Left lung (tissue), 10 donors: ENCODE measurements around the gene MGAT4B. TPM values are rescaled to one million over a fixed set of nuclear protein-coding genes. Genes with fewer than 3 reads are reported as not detected.

Source experiments
- ATAC-seq: fragments of 200-7000 bp; cut with Tn5 transposase; one replicate; pipeline ENCODE4 v1.9.1; 2020; ENCODE audit warnings: moderate library complexity
- DNase-seq, 4 donors: peaks; one replicate each; pipeline ENCODE4 v3.0.0-alpha.2; 2013 to 2020
- H3K27ac ChIP-seq, 2 donors: fragments of 200-600 bp; sonication (generic) in 1 of 2; one replicate each; pipeline versions ENCODE4 v1.5.0 to v1.8.0; 2020 to 2021
- H3K27me3 ChIP-seq, 2 donors: fragments of 200-600 bp; sonication (generic) in 1 of 2; one replicate each; pipeline versions ENCODE4 v1.5.0 to v1.8.0; 2020 to 2021
- H3K36me3 ChIP-seq, 2 donors: fragments of 200-600 bp; sonication (generic) in 1 of 2; one replicate each; pipeline versions ENCODE4 v1.5.0 to v1.8.0; 2020 to 2021
- H3K4me1 ChIP-seq, 2 donors: fragments of 200-600 bp; one replicate each; pipeline ENCODE4 v1.8.0; 2021
- H3K4me3 ChIP-seq, 2 donors: fragments of 200-600 bp; sonication (generic) in 1 of 2; one replicate each; pipeline versions ENCODE4 v1.5.0 to v1.8.0; 2020 to 2021; ENCODE audit warnings: mild to moderate bottlenecking in 1 of 2
- H3K9me3 ChIP-seq, 2 donors: fragments of 200-600 bp; sonication (generic) in 1 of 2; one replicate each; pipeline versions ENCODE4 v1.5.0 to v1.8.0; 2020 to 2021
- intact Hi-C, 2 donors: fragments of 100-400 bp; cut with DNase I; formaldehyde crosslinking; loops; one replicate each; pipeline versions ENCODE4 v1.11.2 to v1.14.2; 2022
- polyA plus RNA-seq, 6 donors: library from polyadenylated mRNA; unstranded; fragments of 120-200 nt; gene quantifications; one replicate each; pipeline ENCODE4 v1.2.1, GENCODE V29; 2013; ENCODE audit not compliant: insufficient read length in 6 of 6
- total RNA-seq, 2 donors: library from RNA; stranded (reverse); fragmentation: NEBNext Ultra II Directional; extraction: Animal tissue kit (Norgen Biotek cat#: 25700); gene quantifications; one replicate each; pipeline ENCODE4 v1.2.1, GENCODE V29; 2021
- TF ChIP-seq, protein P1 (sequence below), 2 donors: fragments of 200-600 bp; sonication (generic) in 1 of 2; IDR thresholded peaks; one replicate each; pipeline versions ENCODE4 v1.5.0 to v1.8.0; 2021; ENCODE audit warnings: antibody characterized with exemption in 2 of 2
- donor health status: DM: no; HTN: yes; CAD: no.
- donor health status: DM: no; HTN: no; CAD: no.

The MGAT4B gene
- total and polyA plus RNA-seq, 8 donors = 90.5 to 191 (median 108) TPM

DNA sequence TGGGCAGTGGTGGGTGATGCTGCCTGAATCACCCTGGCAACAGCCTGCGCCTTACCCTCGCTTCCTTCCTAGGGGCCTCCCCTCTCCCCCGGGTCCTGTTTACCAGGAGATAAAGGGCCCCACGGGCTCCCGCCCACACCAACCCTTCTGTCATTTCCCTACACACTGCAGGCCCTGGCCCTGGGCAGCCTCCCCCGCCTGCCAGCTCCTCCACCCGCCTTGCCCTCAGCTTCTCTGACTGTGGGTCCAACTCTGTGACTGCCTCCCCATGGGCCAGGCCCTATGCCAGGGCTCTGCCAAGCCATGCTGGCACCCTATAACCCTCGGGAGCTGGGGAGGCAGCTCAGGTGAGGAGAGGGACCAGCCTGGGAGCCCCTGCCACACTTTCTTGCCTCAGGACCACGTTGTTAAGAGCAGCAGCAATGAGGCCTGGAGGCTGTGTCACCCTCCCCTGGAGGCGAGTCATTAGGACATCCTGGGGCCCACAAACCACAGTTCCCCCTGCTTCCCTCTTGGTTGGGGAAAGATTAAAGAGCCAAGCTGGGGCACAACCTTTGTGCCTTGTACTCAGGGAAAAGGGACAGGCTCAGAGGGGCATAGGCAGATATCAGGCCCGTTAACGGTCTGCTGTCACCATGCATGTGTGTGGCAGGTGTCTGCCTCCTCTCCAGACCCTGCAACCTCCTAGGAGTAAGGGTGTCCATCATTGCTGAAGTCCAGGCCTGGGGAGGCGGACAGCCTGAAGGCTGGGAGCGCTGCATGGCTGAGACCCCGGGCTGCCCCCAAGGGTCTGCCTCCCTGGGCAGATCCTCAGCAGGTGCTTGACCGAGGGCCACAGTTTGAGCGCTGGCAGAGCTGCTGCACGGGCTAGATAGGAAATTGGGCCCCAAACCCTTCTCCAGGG is 2.8 kb downstream of the MGAT4B start:
- peaks cover 9 to 61% of the 10 kb centered on the region in 2 donors for H3K4me1 ChIP-seq
- peak in 1 of 4 donors; percentile 78 for DNase-seq
- ATAC-seq = no peak

DNA sequence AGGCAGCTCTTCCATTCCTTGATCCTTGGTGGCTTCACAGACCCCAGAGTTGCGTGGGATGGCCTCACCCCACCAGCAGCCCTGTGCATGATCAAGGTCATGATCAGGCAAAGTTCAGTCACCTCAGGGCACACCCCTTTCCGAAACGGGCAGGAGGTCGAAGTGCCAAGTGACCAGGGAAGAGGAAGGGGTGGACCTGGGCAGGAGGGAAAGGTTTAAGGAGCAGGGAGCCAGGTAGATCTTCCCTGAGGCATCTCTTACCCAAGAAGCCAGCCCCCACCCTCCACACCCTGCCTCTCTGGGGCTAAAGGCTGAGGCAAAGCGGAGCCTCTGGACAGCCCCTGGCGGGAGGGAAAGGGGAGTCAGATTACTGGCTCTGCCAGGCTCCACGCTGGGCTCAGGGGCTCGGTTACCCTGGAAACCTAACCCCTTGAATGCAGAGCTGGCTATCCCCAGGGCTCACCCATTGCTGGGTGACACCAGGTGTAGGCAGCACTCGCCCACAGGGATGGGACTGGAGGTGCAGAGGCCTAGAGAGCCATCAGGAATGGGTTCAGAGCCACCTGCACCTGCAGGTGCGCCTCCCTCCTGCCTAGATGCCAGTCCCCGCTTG is 3.6 kb downstream of the MGAT4B start:
- intact Hi-C loops = no loop called here
- ATAC-seq (no peak), DNase-seq (peak in 1 of 4 donors; percentile 50)
- peaks cover 0 to 35% of the 10 kb centered on the region in 2 donors for H3K36me3 ChIP-seq
- no peaks in the 10 kb centered on the region for H3K27me3 ChIP-seq
- peaks cover 9 to 54% of the 10 kb centered on the region in 2 donors for H3K4me1 ChIP-seq
- TF ChIP-seq, protein P1, sequence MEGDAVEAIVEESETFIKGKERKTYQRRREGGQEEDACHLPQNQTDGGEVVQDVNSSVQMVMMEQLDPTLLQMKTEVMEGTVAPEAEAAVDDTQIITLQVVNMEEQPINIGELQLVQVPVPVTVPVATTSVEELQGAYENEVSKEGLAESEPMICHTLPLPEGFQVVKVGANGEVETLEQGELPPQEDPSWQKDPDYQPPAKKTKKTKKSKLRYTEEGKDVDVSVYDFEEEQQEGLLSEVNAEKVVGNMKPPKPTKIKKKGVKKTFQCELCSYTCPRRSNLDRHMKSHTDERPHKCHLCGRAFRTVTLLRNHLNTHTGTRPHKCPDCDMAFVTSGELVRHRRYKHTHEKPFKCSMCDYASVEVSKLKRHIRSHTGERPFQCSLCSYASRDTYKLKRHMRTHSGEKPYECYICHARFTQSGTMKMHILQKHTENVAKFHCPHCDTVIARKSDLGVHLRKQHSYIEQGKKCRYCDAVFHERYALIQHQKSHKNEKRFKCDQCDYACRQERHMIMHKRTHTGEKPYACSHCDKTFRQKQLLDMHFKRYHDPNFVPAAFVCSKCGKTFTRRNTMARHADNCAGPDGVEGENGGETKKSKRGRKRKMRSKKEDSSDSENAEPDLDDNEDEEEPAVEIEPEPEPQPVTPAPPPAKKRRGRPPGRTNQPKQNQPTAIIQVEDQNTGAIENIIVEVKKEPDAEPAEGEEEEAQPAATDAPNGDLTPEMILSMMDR (IDR thresholded peaks at IDR 0.05) = no peak
- H3K27ac ChIP-seq = peak overlapping the region in 1 of 2 donors; percentile 70
- H3K4me3 ChIP-seq = no peak overlapping the region
- no peaks in the 10 kb centered on the region for H3K9me3 ChIP-seq

More for the DNA sequence above, 2.8 kb downstream of the MGAT4B start:
- Histone ChIP-seq H3K9me3 (no peaks in the 10 kb centered on the region), H3K4me3 (peak overlapping the region in 1 of 2 donors; percentile 7), H3K27me3 (no peaks in the 10 kb centered on the region), H3K36me3 (peaks cover 0 to 26% of the 10 kb centered on the region in 2 donors), H3K27ac (peak overlapping the region in 1 of 2 donors; percentile 70)
- TF ChIP-seq, protein P1 (IDR thresholded peaks at IDR 0.05) = no peak
- intact Hi-C loops = no loop called here

DNA sequence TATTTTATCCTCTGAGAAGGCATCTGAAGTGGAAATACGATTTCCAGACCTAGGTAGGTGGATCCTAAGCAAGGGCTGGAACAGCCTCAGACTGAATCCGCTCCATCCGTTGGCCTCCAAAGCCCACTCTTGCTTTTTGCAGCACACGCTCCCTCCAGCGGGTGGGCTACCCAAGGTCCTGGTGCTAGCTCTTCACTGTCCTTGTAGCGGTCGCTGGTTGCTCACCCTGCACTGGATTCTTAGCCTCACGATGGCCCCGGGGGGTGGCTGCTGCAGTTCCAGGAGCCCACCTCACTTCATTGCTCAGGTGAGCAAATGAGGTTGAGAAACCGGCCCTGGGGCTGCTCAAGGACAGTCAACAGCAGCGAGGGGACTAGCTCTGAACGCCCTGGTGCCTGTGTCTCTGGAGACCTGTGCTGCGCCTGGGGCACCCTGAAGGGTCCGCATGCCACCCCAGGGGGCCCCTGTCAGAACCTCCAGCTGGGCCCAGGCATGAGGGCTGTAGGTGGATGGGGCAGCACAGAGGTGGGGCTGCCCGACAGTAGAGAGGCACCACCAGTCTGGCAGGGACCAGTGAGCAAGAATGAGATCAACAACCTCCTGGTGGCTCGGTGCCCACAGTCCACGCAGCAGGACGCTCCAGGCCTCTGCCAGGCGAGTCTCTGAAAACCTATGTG is 4.3 kb downstream of the MGAT4B start:
- Histone ChIP-seq H3K9me3 (no peaks in the 10 kb centered on the region), H3K4me1 (peaks cover 9 to 47% of the 10 kb centered on the region in 2 donors), H3K27ac (no peak overlapping the region), H3K4me3 (no peak overlapping the region), H3K36me3 (peaks cover 0 to 42% of the 10 kb centered on the region in 2 donors), H3K27me3 (no peaks in the 10 kb centered on the region)
- DNase-seq (no peak), ATAC-seq (no peak)
- TF ChIP-seq, protein P1 (IDR thresholded peaks at IDR 0.05) = no peak
- intact Hi-C loops = no loop called here

DNA sequence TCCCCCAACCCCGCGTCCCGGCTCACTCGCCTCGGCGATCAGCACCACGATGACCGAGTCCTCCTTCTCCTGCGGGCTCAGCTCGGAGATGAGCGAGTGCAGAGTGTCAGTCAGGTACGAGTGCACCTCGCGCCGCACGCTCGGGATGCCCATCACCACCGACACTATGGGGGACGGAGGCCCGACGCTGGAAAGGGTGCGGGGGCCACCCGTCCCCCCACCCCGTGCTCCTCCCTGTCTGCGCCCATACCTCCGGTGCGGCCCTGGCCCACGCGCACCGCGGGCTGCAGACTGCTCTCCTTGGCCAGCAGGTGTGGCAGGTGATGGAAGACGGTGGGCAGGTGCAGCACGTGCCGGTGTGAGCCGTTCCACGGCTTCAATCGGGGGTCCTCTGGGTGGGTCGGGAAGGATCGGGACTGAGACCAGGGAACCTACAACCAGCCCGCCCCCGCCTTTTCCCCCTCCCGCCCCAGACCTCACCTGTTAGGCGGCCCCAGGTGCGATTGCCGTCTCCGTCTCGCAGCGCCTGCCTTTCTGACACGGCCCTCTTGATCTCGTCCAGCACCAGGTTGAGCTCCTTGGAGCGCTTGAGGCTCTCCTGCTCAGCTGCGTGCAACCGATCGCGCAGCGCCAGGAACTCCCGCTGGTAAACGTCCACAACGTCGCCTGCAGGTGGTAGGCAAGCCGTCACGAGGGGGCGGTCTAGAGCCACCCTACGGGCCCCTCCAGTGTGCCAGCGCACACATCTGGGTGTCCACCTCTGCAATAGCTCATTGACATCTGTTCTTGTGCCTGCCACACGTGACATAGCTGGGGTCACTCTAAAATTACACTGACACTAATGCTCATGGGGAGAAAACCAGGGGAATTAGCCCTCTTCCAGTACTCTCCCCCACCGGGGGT is 5.1 kb downstream of the MGAT4B start:
- H3K36me3 ChIP-seq = peaks cover 0 to 47% of the 10 kb centered on the region in 2 donors
- DNase-seq = peak in 3 of 4 donors; percentile 73 to 94 (median 76)
- no peaks in the 10 kb centered on the region for H3K9me3 ChIP-seq
- ATAC-seq = peak; percentile 45
- H3K27me3 ChIP-seq = no peaks in the 10 kb centered on the region
- H3K27ac ChIP-seq = no peak overlapping the region
- H3K4me3 ChIP-seq = no peak overlapping the region
- intact Hi-C loops = no loop called here
- TF ChIP-seq, protein P1 (IDR thresholded peaks at IDR 0.05) = peak; percentile 40 to 71
- peaks cover 12 to 51% of the 10 kb centered on the region in 2 donors for H3K4me1 ChIP-seq
